GM21576 (cell line): ENCODE measurements around the gene DICER1.
"Not testable (repeated sequence)": the region's sequence is repeated elsewhere in the genome, so short reads cannot be mapped to it uniquely, and the experiment has no call there.

Source experiments
- ATAC-seq: cut with Tn5 transposase; IDR thresholded peaks from one replicate; pipeline ENCODE4 v1.9.1; 2021; ENCODE audit warnings: mild to moderate bottlenecking, moderate library complexity; ENCODE audit not compliant: unreplicated experiment

DICER1 gene

DNA sequence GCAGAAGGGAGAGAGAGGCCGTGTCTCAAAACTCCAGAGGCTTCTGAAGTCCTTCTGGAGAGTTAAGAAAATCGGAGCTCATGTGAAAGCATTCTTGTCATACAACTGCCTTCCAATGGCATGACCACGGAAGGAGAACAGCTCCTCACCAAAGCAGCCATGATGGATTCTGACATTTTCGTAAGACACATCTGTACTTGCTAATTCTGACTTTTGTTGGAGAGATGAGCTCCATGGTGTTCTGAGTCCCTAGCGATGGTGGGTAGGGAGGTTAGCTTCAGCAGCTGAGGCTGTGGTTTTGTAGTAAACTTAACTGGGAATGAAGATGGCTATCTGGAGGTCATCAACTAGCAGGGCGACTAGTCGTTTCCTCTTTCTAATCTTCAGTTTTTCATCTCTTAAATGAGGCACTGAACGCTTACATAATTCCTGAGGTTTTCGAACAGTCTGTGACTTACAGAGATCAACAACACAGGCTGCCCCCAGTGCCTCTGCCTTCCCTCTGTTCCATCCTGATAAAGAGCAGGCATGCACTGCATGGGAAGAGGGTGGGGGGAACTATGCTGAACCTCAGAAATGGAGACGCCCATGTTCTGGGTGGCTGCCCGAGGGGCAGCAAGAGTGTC lies 28.6 kb upstream of the DICER1 start:
- no peak for ATAC-seq

- ATAC-seq, result no peak
Measured at GRCh38 chr14:95185033-95185766, 27.9 kb upstream of the DICER1 start.

GRCh38 chr14:95184413-95184790 lies 27.1 kb upstream of the DICER1 start:
- no peak for ATAC-seq

DNA sequence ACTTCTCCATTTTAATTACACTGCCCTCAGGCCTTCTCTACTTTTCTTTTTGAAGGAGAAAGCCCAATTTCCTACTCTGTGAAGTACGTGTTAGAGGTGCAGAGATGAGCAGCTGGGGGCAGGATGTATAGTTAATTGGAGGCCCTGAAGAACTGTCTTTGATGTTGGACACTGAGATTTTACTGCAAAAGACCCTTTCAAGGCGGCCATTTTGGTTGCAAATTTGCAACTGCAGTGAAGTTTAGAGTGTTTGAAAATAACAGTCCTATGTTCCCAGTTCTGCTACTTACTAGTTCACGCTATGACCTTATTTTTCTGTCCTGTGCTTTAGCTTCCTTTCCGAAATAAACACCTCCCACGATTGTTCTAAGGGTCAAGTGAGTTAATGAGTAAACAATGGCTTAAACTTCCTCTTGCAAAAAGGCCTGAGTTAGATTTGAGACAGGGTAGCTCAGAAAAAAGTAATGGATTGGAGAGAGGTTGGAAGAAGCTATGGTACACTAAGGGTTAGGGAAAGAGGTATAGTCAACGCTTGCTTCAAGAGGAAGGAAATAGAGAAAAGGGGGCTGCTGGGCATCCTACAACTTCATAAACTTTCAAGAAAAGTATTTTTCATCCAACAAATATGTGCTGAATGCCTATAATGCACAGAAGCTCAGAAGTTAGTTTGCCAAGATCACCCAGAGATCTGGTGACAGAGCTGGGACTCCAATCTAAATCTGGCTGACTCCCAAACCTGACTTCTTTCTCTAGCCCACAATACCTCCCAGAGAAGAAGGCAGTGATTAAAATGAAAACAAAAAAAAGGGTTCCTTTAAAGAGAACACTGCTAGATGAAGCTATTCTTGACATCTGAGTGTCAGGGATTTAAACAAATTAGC lies 26.4 kb upstream of the DICER1 start:
- no peak for ATAC-seq

GRCh38 chr14:95183082-95183481 lies 25.8 kb upstream of the DICER1 start:
- ATAC-seq, result no peak

DNA sequence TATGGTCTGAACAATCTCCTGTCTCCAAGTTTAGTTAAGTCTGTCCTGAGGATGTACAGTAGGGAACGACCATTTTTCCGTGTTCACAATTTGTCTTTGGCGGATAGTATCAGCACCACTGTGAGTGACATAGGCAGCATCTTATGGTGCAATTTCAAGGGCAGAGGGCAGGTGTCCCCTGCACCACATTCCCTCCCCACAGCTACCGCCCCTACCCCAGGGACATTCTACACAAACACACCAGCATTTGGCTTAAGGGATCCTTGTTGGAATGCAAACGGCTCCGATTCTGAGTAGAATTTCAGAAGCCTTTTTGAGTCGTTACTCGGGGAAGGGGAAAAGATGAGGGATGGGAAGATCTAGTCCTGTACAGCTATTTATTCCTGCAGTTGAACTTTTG lies 25.1 kb upstream of the DICER1 start:
- no peak for ATAC-seq

DNA sequence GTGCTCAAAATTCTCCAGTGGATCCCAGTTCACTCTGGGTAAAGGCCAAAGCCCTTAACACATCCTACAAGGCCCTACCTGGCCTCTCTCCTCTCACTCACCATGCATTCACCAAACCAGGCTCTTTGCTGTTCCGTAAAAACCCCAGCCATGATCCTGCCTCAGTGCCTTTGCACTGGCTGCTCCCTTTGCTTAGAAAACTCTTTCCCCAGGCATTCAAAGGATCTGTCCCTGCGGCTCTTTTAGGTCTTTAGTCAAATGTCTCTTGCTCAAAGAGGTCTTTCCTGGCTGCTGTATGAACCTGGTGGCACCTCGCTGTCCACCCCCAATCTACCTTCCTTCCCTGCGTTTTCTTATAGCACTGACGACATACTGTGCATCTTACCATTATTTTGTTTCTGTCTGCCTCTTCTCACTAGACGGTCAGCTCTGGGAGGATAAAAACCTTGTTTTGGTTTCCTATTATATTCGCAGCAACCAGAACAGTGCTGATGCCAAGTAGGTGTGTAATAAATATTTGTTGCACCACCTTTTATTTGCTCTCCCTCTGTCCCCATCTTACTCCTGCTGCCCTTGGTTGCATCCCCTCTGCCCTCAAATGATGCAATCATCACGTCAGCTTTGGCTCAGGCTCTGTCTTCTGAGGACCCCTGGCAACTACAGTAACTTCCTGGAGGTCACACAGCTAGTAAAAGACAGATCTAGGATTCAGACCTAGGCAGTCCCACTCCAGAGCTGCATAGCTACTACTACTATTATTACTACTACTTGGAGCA lies 23.8 kb upstream of the DICER1 start:
- no peak for ATAC-seq

GRCh38 chr14:95175670-95176069 lies 18.3 kb upstream of the DICER1 start:
- not testable (repeated sequence) for ATAC-seq

GRCh38 chr14:95174184-95174792 lies 17.0 kb upstream of the DICER1 start:
- ATAC-seq, result no peak

DNA sequence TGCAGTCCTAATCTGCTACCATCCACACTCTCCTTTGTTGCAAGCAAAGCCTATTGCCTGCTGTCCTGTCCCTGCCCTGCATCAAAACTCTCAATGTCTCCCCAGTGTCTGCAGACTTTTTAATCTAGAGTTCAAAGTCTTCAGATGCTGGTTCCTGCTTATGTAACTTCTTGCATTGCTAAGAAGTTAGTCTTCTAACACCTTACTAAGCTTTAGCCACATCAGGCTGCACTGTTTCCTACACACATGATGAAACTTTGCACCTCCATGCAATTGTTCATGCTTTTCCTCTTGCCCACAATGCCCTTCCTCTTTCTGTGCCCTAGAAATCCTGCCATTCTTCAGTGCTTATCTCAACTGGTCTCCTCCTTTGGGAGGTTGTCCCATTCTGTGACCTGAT lies 16.2 kb upstream of the DICER1 start:
- ATAC-seq, result no peak

DNA sequence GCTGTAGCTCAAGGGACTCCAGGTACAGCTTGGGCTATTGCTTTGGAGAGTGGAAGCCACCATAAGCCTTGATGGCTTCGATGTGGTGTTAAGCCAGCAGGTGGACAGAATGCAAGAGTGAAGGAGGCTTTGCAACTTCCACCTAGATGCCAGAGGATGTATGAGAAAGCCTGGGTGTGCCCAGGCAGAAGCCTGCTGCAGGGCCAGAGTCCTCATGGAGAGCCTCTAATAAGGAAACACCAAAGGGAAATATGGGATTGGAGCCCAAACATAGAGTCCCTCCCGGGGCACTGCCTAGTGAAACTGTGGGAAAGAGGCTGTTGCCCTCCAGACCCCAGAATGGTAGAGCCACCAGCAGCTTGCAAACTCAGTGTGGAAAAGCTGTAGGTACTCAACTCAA lies 9.8 kb upstream of the DICER1 start:
- no peak for ATAC-seq

GRCh38 chr14:95165517-95165916 lies 8.2 kb upstream of the DICER1 start:
- no peak for ATAC-seq

- no peak for ATAC-seq
Measured at GRCh38 chr14:95164506-95164905, 7.2 kb upstream of the DICER1 start.

DNA sequence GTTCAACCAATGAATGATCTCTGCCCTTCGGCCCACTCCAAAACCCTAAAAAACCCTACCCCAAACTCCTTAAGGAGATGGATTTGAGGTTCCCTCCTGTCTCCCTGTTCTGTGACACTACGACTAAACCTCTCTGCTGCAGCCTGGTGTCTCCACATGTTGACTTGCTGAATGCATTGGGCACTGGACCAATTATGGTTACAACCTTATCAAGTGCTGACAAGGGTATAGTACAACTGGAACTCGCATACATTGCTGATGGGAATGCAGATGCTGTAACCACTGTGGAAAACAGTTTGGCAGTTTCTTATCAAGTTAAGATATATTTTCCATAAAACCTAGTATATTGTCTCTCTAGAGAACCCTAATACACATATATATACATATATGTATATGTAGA lies 6.3 kb upstream of the DICER1 start:
- no peak for ATAC-seq

DNA sequence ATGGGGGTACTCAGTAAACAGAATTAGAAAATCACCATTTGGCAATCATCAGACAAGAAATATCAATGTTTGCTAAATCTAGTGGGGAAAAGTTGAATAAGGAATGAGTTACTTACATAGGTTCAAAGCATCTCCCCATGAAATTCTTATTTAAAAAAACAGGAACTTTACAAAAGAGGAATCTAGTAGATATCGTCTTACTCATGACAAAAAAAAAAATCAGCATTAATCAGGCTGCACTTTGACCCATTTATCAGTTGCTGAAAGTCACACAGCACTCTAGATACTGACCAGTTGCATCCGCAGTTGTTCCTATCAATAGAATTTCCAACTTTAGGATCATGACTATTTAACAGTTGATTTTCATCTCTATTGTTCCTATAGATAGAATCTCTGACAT lies 5.8 kb upstream of the DICER1 start:
- ATAC-seq, result no peak

DNA sequence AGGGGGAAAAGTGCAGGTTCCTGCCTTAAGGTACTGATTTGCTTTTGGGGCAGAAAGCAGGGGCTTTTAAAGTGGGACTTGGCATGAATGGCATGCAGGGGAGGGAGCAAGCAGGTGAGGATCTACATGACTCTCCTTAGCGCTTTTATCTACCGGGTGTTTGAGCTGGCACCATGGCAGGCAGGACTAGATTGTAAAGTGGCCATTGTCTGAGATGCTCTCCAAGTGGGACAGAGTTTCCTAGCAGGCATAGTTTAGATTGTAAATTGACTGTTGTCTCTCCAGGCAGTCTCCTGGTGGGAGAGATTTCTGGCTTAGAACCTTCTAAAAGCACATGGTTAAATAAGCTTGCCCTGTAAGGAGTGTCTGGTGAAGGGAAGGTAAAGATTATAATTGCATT lies 5.3 kb upstream of the DICER1 start:
- ATAC-seq, result no peak

DNA sequence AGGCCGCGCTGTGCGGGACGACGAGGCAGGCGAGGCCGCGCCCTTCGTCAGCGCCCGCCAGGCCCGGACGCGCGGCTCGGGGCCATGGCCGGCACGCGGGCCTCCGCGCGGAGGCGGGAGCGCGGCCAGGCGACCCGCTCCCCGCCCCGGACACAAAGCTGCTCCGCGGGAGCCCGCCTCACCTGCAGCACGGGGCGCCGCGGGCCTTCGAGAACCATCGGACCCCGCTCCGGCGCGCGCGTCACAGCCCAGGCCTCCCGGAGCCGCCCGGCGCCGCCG lies 342 bp downstream of the DICER1 start:
- ATAC-seq, result peak; percentile 25

- ATAC-seq, result peak; percentile 32
Measured at GRCh38 chr14:95156161-95157047, 925 bp downstream of the DICER1 start.

DNA sequence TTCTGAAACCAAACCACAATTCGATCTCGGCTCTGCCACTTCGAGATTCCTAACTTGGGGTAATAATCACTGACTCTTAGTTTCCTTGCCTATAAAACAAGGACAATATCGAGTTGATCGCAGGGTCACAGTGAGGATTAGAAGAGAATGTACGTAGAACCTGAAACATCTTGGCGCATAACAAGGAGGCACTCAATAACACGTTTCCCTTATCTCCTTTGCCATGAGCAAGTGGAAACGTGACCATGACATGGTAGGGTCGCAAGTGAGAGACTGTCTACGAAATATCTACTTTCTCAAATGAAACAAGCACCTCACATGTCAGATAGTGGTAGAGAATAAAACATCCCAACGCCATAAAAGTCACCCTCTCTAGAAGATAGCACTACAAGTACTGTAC lies 2.3 kb downstream of the DICER1 start:
- no peak for ATAC-seq

GRCh38 chr14:95153866-95154265 lies 3.5 kb downstream of the DICER1 start:
- ATAC-seq, result no peak
